Neural progenitor cell (in vitro differentiated cells): ENCODE data around the gene ORC2. TPM values are rescaled to one million over a fixed set of nuclear protein-coding genes. Genes with fewer than 3 reads are reported as not detected.

Experiments used
- DNase-seq: peaks from one replicate; pipeline ENCODE4 v3.0.0-alpha.2; 2016; ENCODE audit warnings: low spot score
- H2AFZ ChIP-seq: fragments of 200-600 bp; sonication (generic); replicated peaks from 2 replicates; pipeline ENCODE4 v1.6.1; 2016; ENCODE audit warnings: antibody characterized with exemption
- H3F3A ChIP-seq: fragments of 200-600 bp; sonication (generic); 2 replicates; pipeline ENCODE4 v1.6.1; 2016; ENCODE audit warnings: antibody characterized with exemption, low read depth
- H3K27ac ChIP-seq: fragments of 200-600 bp; sonication (generic); 2 replicates; pipeline ENCODE4 v1.5.1; 2016; ENCODE audit warnings: mild to moderate bottlenecking
- H3K27me3 ChIP-seq: fragments of 200-600 bp; sonication (generic); 2 replicates; pipeline ENCODE4 v1.6.1; 2016; ENCODE audit warnings: mild to moderate bottlenecking, moderate library complexity
- H3K36me3 ChIP-seq: fragments of 200-600 bp; sonication (generic); 2 replicates; pipeline ENCODE4 v1.5.1; 2016
- H3K4me1 ChIP-seq: fragments of 200-600 bp; sonication (generic); 2 replicates; pipeline ENCODE4 v1.6.1; 2016; ENCODE audit warnings: mixed run types
- H3K4me2 ChIP-seq: fragments of 200-600 bp; sonication (generic); 2 replicates; pipeline ENCODE4 v1.6.1; 2016
- H3K4me3 ChIP-seq: fragments of 200-600 bp; sonication (generic); 2 replicates; pipeline ENCODE4 v1.5.1; 2016
- H3K79me2 ChIP-seq: fragments of 200-600 bp; sonication (generic); 2 replicates; pipeline ENCODE4 v1.6.1; 2016; ENCODE audit warnings: low read depth
- H3K9ac ChIP-seq: fragments of 200-600 bp; sonication (generic); 2 replicates; pipeline ENCODE4 v1.6.1; 2016
- H3K9me3 ChIP-seq: fragments of 200-600 bp; sonication (generic); 2 replicates; pipeline ENCODE4 v1.5.1; 2016; ENCODE audit warnings: low read depth
- H4K20me1 ChIP-seq: fragments of 200-600 bp; sonication (generic); 2 replicates; pipeline ENCODE4 v1.6.1; 2016; ENCODE audit warnings: low read depth
- H3K27ac Mint-ChIP-seq: 3 replicates; pipeline ENCODE4 v1.8.0; 2021; ENCODE audit warnings: mixed read lengths
- H3K27me3 Mint-ChIP-seq: 2 replicates; pipeline ENCODE4 v1.8.0; 2022; ENCODE audit warnings: low read depth, mild to moderate bottlenecking, inconsistent platforms, moderate library complexity, mixed read lengths; ENCODE audit not compliant: insufficient read depth
- H3K36me3 Mint-ChIP-seq: 3 replicates; pipeline ENCODE4 v1.8.0; 2021; ENCODE audit warnings: mixed read lengths
- H3K4me1 Mint-ChIP-seq: 3 replicates; pipeline ENCODE4 v1.8.0; 2021; ENCODE audit warnings: mixed read lengths
- H3K4me3 Mint-ChIP-seq: 3 replicates; pipeline ENCODE4 v1.8.0; 2021; ENCODE audit warnings: mild to moderate bottlenecking, moderate library complexity, mixed read lengths
- H3K9me3 Mint-ChIP-seq: 3 replicates; pipeline ENCODE4 v1.8.0; 2020; ENCODE audit warnings: mixed read lengths
- EZH2 ChIP-seq: fragments of 200-600 bp; sonication (generic); IDR thresholded peaks from 2 replicates; pipeline ENCODE4 v1.6.1; 2017; ENCODE audit warnings: antibody characterized with exemption, mild to moderate bottlenecking, moderate library complexity
- EZH2phosphoT487 ChIP-seq: fragments of 200-600 bp; sonication (generic); IDR thresholded peaks from 2 replicates; pipeline ENCODE4 v1.6.1; 2017; ENCODE audit warnings: antibody characterized with exemption
- small RNA-seq: library from RNA; depleted of rRNA; stranded (forward); fragments of <200 nt; gene quantifications from one replicate; pipeline ENCODE3, GENCODE V24; 2015
- total RNA-seq: library from RNA; depleted of rRNA; stranded (reverse); fragments of >200 nt; gene quantifications from 2 replicates; pipeline ENCODE4 v1.2.3, GENCODE V29; 2015; ENCODE audit warnings: low replicate concordance
- TF ChIP-seq, protein P1 (sequence below): fragments of 200-600 bp; sonication (generic); IDR thresholded peaks from 2 replicates; pipeline ENCODE4 v1.5.1; 2017; ENCODE audit warnings: antibody characterized with exemption, mild to moderate bottlenecking

Gene ORC2
- total RNA-seq, 1 donor from 2014 or later = 75.4 TPM

DNA sequence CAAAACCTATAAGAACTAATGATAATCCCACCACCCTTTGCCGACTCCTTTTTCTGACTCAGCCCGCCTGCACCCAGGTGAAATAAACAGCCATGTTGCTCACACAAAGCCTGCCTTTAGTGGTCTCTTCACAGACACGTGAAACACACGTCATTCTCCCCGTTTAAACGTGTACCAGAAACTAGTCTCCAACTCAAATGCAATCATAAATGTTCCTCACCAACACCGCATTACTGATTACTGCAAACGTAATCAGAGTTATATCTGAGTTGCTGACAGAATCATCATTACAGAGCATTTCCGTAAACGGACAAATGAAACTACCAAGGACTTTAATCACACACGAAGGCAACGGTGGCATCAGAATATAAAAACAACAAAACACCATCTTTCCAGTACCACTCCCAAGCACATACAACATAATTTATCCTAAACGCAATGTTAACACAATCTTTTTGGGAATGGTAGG, 100.9 kb downstream of the ORC2 start:
- DNase-seq = peak; percentile 9
- Histone ChIP-seq H3K4me2 (peak overlapping the region; percentile 90), H3K27me3 (no peaks in the 10 kb centered on the region), H3K4me3 (peak overlapping the region; percentile 95), H3K36me3 (peaks cover 35% of the 10 kb centered on the region), H3K4me1 (peaks cover 19% of the 10 kb centered on the region), H4K20me1 (peaks cover 55% of the 10 kb centered on the region), H3K9ac (peak overlapping the region; percentile 98), H3F3A (peaks cover 38% of the 10 kb centered on the region), H2AFZ (no peak overlapping the region), H3K79me2 (peaks cover 70% of the 10 kb centered on the region), H3K9me3 (no peaks in the 10 kb centered on the region), H3K27ac (no peak overlapping the region)
- peaks cover 34% of the 10 kb centered on the region for H3K36me3 Mint-ChIP-seq
- H3K9me3 Mint-ChIP-seq = peaks cover 3% of the 10 kb centered on the region
- TF ChIP-seq EZH2phosphoT487 = no peak
- no peaks in the 10 kb centered on the region for H3K27me3 Mint-ChIP-seq
- peak overlapping the region; percentile 13 for H3K27ac Mint-ChIP-seq
- H3K4me3 Mint-ChIP-seq = peak overlapping the region; percentile 99
- peaks cover 20% of the 10 kb centered on the region for H3K4me1 Mint-ChIP-seq

DNA sequence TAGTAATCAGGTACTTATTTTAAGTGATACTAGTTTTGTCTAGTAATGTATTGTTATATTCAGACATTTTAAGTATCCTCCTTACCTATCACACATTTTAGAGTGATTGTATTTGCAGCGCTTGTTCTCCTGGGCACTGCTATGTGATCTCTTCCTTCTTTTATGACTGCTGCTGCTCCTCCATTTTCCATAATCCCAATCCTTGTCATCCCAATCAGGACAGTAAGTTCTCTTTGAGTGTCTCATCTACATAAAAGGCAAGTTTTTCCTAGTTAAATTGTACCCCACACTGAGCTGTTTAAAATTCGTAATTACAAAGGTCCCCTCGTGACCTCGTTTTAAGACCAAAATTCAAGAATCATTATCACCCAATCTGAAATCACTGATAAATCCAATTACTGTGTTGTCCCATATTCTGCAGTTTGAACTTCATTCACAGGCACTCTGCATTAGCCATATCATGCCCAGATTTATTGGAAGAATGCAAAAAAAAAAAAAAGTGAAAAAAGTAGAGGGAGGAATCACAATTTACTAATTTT, 101.8 kb downstream of the ORC2 start:
- H3K36me3 ChIP-seq = peaks cover 44% of the 10 kb centered on the region
- peaks cover 79% of the 10 kb centered on the region for H3K79me2 ChIP-seq
- H3K4me3 ChIP-seq = peak overlapping the region; percentile 95
- H3K27me3 ChIP-seq = no peaks in the 10 kb centered on the region
- Mint-ChIP-seq H3K9me3 (peaks cover 3% of the 10 kb centered on the region), H3K4me1 (peaks cover 20% of the 10 kb centered on the region), H3K27me3 (no peaks in the 10 kb centered on the region), H3K4me3 (peak overlapping the region; percentile 99), H3K27ac (no peak overlapping the region), H3K36me3 (peaks cover 42% of the 10 kb centered on the region)
- TF ChIP-seq EZH2 (no peak), EZH2phosphoT487 (no peak)
- TF ChIP-seq, protein P1, sequence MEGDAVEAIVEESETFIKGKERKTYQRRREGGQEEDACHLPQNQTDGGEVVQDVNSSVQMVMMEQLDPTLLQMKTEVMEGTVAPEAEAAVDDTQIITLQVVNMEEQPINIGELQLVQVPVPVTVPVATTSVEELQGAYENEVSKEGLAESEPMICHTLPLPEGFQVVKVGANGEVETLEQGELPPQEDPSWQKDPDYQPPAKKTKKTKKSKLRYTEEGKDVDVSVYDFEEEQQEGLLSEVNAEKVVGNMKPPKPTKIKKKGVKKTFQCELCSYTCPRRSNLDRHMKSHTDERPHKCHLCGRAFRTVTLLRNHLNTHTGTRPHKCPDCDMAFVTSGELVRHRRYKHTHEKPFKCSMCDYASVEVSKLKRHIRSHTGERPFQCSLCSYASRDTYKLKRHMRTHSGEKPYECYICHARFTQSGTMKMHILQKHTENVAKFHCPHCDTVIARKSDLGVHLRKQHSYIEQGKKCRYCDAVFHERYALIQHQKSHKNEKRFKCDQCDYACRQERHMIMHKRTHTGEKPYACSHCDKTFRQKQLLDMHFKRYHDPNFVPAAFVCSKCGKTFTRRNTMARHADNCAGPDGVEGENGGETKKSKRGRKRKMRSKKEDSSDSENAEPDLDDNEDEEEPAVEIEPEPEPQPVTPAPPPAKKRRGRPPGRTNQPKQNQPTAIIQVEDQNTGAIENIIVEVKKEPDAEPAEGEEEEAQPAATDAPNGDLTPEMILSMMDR = no peak
- peak overlapping the region; percentile 90 for H3K4me2 ChIP-seq
- H3F3A ChIP-seq = peaks cover 40% of the 10 kb centered on the region
- H3K4me1 ChIP-seq = peaks cover 19% of the 10 kb centered on the region
- H4K20me1 ChIP-seq = peaks cover 61% of the 10 kb centered on the region
- no peak overlapping the region for H3K9ac ChIP-seq
- H3K9me3 ChIP-seq = no peaks in the 10 kb centered on the region
- no peak overlapping the region for H3K27ac ChIP-seq
- no peak for DNase-seq
- H2AFZ ChIP-seq = no peak overlapping the region

DNA sequence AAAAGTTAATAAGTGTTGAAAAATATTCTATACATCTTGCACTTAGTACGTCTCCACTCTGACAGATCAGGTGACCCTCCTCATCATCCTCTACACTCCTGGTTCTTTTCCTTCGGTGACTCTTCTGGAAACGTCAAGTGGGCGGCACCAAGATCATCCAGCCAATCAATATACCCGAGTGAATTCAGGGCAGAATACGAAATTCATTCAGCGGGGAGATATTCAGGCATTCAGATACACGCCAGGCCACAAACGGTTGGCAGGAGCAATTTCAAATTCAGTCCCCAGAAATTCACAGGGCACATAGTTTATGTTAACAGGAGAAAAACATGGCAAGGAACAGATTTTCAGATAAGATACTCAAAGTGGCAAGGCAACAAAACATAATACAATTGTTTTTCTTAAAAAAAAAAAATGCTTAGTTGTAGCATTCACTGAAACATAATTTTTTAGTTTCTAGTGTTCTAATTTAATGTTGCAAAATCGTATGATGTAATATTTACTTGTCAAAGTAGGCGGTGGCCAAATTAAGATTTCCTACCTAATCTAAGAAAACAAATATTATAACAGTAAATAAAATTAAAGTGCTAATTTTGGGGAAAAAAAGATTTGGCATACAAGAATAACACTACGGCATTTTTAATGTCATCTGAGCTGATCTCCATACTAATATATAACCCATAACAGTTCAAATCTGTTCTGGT, 103.2 kb downstream of the ORC2 start:
- Histone ChIP-seq H3K27ac (peak overlapping the region; percentile 1), H3K4me2 (peak overlapping the region; percentile 90), H2AFZ (no peak overlapping the region), H3K4me3 (peak overlapping the region; percentile 95), H3K4me1 (peaks cover 19% of the 10 kb centered on the region), H3K9me3 (no peaks in the 10 kb centered on the region), H3K9ac (no peak overlapping the region), H4K20me1 (peaks cover 63% of the 10 kb centered on the region), H3K36me3 (peaks cover 51% of the 10 kb centered on the region), H3K79me2 (peaks cover 91% of the 10 kb centered on the region), H3K27me3 (no peaks in the 10 kb centered on the region), H3F3A (peaks cover 44% of the 10 kb centered on the region)
- TF ChIP-seq, protein P1 = no peak
- no peak for TF ChIP-seq EZH2
- TF ChIP-seq EZH2phosphoT487 = no peak
- Mint-ChIP-seq H3K27ac (no peak overlapping the region), H3K4me3 (peak overlapping the region; percentile 46), H3K36me3 (peaks cover 47% of the 10 kb centered on the region), H3K9me3 (peaks cover 3% of the 10 kb centered on the region), H3K4me1 (peaks cover 20% of the 10 kb centered on the region), H3K27me3 (no peaks in the 10 kb centered on the region)
- no peak for DNase-seq

Small RNAs within 50 kb of the gene (small RNA-seq; reads per million reads assigned to genes)
- gene RF00019 (not detected), gene RNU6-312P (not detected), gene RNU6-762P (not detected)

Other genes with a start within 250 kb of the ORC2 start
- 374 and 421 TPM in 2 replicates for gene BZW1, start 151.8 kb downstream of the ORC2 start, total RNA-seq
- gene CLK1, start 99.0 kb downstream of the ORC2 start, total RNA-seq = 126 and 253 TPM in 2 replicates
- 87.9 and 152 TPM in 2 replicates for gene PPIL3, start 74.6 kb downstream of the ORC2 start, total RNA-seq
- 69.2 and 79.8 TPM in 2 replicates for gene NIF3L1, start 74.3 kb downstream of the ORC2 start, total RNA-seq
- 6.8 and 9.1 TPM in 2 replicates for gene HYCC2, start 108.0 kb upstream of the ORC2 start, total RNA-seq
- 50.1 and 125 TPM in 2 replicates for gene NDUFB3, start 108.3 kb upstream of the ORC2 start, total RNA-seq
- 10.9 and 11.4 TPM in 2 replicates for gene CFLAR, start 152.5 kb upstream of the ORC2 start, total RNA-seq
- 1.4 and 2.2 TPM in 2 replicates for gene CASP10, start 219.5 kb upstream of the ORC2 start, total RNA-seq